Measurements from ENCODE around the gene MEGF6.

DNA sequence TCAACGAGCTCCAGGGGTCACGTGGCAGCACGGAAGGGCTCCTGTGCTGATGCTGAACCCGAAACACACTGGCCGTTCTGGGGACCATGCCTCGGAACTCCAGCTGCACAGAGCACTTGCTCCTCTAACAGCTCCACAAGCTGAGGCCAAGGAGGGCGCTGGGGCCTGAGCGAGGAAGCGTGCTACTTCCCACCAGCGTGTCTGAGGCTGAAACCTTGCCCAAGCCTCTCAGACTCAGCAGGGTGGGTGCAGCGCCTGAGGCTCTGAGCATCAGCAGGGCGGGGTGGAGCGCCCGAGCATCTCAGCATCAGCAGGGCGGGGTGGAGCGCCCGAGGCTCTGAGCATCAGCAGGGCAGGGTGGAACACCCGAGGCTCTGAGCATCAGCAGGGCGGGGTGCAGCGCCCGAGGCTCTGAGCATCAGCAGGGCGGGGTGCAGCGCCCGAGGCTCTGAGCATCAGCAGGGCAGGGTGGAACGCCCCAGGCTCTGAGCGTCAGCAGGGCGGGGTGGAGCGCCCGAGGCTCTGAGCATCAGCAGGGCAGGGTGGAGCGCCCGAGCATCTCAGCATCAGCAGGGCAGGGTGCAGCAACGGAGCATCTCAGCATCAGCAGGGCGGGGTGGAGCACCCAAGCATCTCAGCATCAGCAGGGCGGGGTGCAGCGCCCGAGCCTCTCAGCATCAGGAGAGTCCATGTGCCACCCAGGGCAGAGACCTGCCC, 29.0 kb upstream of the MEGF6 start:
- TF ChIP-seq POLR2A (IDR thresholded peaks at IDR 0.05; ENCODE audit: low read depth, low read length) = no peak
- TF ChIP-seq CTCF (IDR thresholded peaks at IDR 0.05; ENCODE audit: extremely low read depth in 1 of 2, insufficient read depth in 1 of 2, low read depth in 1 of 2, low read length in 2 of 2) = no peak
- no peak for TF ChIP-seq MAX (IDR thresholded peaks at IDR 0.05; ENCODE audit: insufficient read depth, insufficient read length)
- no peak for TF ChIP-seq POLR2AphosphoS5 (IDR thresholded peaks at IDR 0.05; ENCODE audit: insufficient read depth, low read depth, low read length)
- TF ChIP-seq EZH2 (IDR thresholded peaks at IDR 0.05; ENCODE audit: borderline replicate concordance, low read depth, low read length, severe bottlenecking) = no peak
- no peak for TF ChIP-seq JUN (IDR thresholded peaks at IDR 0.05; ENCODE audit: borderline replicate concordance, insufficient read depth, insufficient read length, low read depth)
- TF ChIP-seq MYC (IDR thresholded peaks at IDR 0.05; ENCODE audit: low read depth, low read length) = no peak
- TF ChIP-seq FOS (IDR thresholded peaks at IDR 0.05; ENCODE audit: borderline replicate concordance, insufficient read depth, low read length) = no peak
- TF ChIP-seq GATA2 (IDR thresholded peaks at IDR 0.05; ENCODE audit: insufficient read depth, insufficient read length, low read depth, low read length) = no peak

All from endothelial cell of umbilical vein (primary cell).